DOHH2 (cell line): Measurements from ENCODE around the gene TOMT.

ENCODE experiments used
- CTCF ChIP-seq: fragments of 200-600 bp; sonication (generic); IDR thresholded peaks from one replicate; pipeline ENCODE4 v1.5.1; 2014; ENCODE audit warnings: antibody characterized with exemption, mild to moderate bottlenecking, low read depth, low read length; ENCODE audit not compliant: poor library complexity, severe bottlenecking
- EZH2phosphoT487 ChIP-seq: fragments of 200-600 bp; sonication (generic); IDR thresholded peaks from 2 replicates; pipeline ENCODE4 v1.6.1; 2017; ENCODE audit warnings: borderline replicate concordance, mild to moderate bottlenecking, antibody characterized with exemption, low read length, moderate library complexity, mixed read lengths

GRCh38 chr11:72067676-72068075 lies 38.0 kb upstream of the TOMT start:
- TF ChIP-seq CTCF = no peak
- TF ChIP-seq EZH2phosphoT487 = no peak
